Measurements from ENCODE around the gene CBLIF. TPM values are rescaled to one million over a fixed set of nuclear protein-coding genes. Genes with fewer than 3 reads are reported as not detected.

Gene CBLIF
- total RNA-seq, 2 experiments from 2014 or later: not detected

DNA sequence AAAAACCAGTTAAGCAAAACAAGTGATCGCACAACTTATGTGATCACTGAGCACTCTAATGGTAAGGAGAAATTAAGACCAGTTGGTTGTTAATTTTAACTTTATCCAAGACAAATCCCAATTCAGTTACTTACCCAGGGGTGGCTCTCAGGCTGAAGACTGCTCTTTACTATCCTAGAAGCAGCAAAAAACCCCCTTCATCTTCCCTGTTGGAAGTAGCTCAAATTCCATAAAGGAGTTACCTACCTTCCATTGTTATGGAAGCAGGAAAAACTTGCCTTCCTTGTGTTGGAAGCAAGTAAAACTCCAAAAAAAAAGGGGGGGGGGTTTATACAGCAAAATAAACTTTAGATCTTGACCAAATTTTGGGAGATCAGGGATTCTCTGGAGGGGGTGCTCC, 29.5 kb downstream of the CBLIF start:
- Mint-ChIP-seq H3K4me3 (no peak overlapping the region), H3K4me1 (ENCODE audit: low read depth) (peaks cover 15% of the 10 kb centered on the region), H3K36me3 (ENCODE audit: low read depth) (no peaks in the 10 kb centered on the region), H3K27ac (no peak overlapping the region), H3K27me3 (no peaks in the 10 kb centered on the region), H3K9me3 (no peaks in the 10 kb centered on the region)
- ATAC-seq (no peak), DNase-seq (no peak)
- ChIA-PET POLR2A (no interaction called here), CTCF (interaction anchor here (1.2 kb wide), 1 partner anchor 103 kb away, joined by 3 read pairs; no protein-coding TSS in a partner anchor)
- intact Hi-C loops (cut with micrococcal nuclease): no loop called here
- TF ChIP-seq, protein P1, sequence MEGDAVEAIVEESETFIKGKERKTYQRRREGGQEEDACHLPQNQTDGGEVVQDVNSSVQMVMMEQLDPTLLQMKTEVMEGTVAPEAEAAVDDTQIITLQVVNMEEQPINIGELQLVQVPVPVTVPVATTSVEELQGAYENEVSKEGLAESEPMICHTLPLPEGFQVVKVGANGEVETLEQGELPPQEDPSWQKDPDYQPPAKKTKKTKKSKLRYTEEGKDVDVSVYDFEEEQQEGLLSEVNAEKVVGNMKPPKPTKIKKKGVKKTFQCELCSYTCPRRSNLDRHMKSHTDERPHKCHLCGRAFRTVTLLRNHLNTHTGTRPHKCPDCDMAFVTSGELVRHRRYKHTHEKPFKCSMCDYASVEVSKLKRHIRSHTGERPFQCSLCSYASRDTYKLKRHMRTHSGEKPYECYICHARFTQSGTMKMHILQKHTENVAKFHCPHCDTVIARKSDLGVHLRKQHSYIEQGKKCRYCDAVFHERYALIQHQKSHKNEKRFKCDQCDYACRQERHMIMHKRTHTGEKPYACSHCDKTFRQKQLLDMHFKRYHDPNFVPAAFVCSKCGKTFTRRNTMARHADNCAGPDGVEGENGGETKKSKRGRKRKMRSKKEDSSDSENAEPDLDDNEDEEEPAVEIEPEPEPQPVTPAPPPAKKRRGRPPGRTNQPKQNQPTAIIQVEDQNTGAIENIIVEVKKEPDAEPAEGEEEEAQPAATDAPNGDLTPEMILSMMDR (IDR thresholded peaks at IDR 0.05): no peak

DNA sequence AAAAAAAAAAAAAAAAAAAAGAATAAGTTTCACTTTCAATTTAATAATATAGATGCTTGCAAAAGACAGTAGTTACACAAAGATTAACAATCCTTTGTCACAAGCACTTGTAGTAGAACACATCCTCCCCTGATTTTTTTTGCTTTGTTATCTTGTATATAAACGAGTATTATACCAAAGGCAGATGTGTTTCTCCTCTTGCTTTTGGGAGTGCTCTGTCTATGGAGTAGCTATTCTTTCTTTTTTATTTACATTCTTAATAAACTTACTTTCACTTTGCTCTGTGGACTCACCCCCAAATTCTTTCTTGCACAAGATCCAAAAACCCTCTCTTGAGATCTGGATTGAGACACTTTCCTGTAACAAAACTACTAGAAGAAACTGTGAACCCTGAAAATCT, 31.3 kb downstream of the CBLIF start:
- peak overlapping the region; percentile 32 for H3K4me3 Mint-ChIP-seq

DNA sequence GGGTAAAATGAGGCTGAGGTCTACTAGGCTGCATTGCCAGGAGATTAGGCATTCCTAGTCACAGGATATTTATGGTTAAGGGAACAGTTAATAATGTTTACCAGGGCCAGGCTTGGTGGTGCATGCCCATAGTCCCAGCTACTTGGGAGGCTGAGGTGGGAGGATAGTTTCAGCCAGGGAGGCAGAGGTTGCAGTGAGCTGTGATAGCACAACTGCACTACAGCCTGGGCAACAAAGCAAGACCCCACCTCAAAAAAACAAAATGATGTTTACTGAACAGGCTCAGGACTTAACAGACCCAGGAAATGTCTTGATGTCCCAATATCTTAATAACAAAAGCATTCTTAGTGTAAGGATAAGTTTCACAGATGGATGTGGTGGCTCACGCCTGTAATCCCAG, 31.9 kb downstream of the CBLIF start:
- Mint-ChIP-seq H3K9me3 (no peaks in the 10 kb centered on the region), H3K4me1 (ENCODE audit: low read depth) (peaks cover 15% of the 10 kb centered on the region), H3K4me3 (no peak overlapping the region), H3K27me3 (no peaks in the 10 kb centered on the region), H3K36me3 (ENCODE audit: low read depth) (peaks cover 4% of the 10 kb centered on the region), H3K27ac (no peak overlapping the region)
- TF ChIP-seq, protein P1 (IDR thresholded peaks at IDR 0.05): no peak
- intact Hi-C loops (cut with micrococcal nuclease): no loop called here
- POLR2A ChIA-PET: interaction anchor here (0.7 kb wide), 1 partner anchor 142 kb away, joined by 3 read pairs; no protein-coding TSS in a partner anchor
- CTCF ChIA-PET: interaction anchor here (0.7 to 2.9 kb wide), 2 partner anchors 9 to 106 kb away, joined by 3 to 10 read pairs; no protein-coding TSS in a partner anchor
- ATAC-seq: no peak
- no peak for DNase-seq

More for the DNA sequence above, 31.3 kb downstream of the CBLIF start:
- ATAC-seq (no peak), DNase-seq (no peak)
- TF ChIP-seq, protein P1 (IDR thresholded peaks at IDR 0.05): no peak
- Mint-ChIP-seq H3K9me3 (no peaks in the 10 kb centered on the region), H3K27me3 (no peaks in the 10 kb centered on the region), H3K27ac (no peak overlapping the region), H3K36me3 (ENCODE audit: low read depth) (peaks cover 4% of the 10 kb centered on the region), H3K4me1 (ENCODE audit: low read depth) (peaks cover 18% of the 10 kb centered on the region)
- POLR2A ChIA-PET: interaction anchor here (0.7 kb wide), 1 partner anchor 143 kb away, joined by 3 read pairs; no protein-coding TSS in a partner anchor
- intact Hi-C loops (cut with micrococcal nuclease): no loop called here
- CTCF ChIA-PET: interaction anchor here (0.7 to 2.9 kb wide), 2 partner anchors 8 to 105 kb away, joined by 3 to 10 read pairs; no protein-coding TSS in a partner anchor

DNA sequence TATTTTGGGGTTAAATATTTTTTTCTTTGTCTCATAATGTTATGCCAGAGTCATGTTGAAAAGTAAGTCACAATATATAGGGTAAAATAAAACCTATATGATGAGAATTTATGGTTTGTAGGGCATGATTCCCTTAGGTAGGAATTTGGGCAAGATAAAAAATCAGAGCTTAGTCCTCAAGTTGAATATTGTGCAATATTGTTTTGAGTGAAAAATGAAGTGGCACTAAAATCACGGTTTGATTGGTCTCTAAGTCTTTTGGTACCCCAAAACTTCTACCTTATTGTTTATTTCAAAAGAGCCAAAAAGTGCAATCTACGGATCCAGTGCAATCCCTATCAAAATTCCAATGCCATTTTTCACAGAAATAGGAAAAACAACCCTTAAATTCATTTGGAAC, 33.1 kb downstream of the CBLIF start:
- intact Hi-C loops (cut with micrococcal nuclease): no loop called here
- DNase-seq: no peak
- TF ChIP-seq, protein P1 (IDR thresholded peaks at IDR 0.05): no peak
- ChIA-PET CTCF (interaction anchor here (2.9 kb wide), 1 partner anchor 107 kb away, joined by 10 read pairs; no protein-coding TSS in a partner anchor), POLR2A (no interaction called here)
- Mint-ChIP-seq H3K4me3 (no peak overlapping the region), H3K4me1 (ENCODE audit: low read depth) (peaks cover 15% of the 10 kb centered on the region), H3K9me3 (no peaks in the 10 kb centered on the region), H3K36me3 (ENCODE audit: low read depth) (peaks cover 6% of the 10 kb centered on the region), H3K27ac (no peak overlapping the region), H3K27me3 (no peaks in the 10 kb centered on the region)
- no peak for ATAC-seq

DNA sequence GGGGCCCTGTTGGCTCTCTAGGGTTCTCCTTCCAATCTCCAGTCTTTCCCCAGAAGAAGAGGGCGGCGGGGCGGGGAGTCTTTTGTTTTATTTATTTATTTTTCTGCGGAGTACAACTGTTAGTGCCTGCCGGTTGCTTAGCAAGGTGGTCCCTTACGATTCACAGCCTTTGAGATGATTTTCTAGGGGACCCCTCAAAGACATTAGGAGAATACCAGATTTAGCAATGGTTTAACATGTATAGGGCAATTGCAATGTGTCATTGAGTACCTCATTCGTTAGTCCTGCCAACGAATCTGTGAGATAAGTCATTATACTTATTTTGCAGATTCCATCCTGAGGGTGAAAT, 34.4 kb downstream of the CBLIF start:
- no peaks in the 10 kb centered on the region for H3K27me3 Mint-ChIP-seq
- DNase-seq: no peak
- TF ChIP-seq, protein P1 (IDR thresholded peaks at IDR 0.05): no peak
- H3K36me3 Mint-ChIP-seq (ENCODE audit: low read depth): peaks cover 15% of the 10 kb centered on the region
- POLR2A ChIA-PET: interaction anchor here (1.5 to 2.7 kb wide), 3 partner anchors 9 to 140 kb away, joined by 3 to 14 read pairs (median 5); partner anchors contain the start of gene STX3
- intact Hi-C loops (cut with micrococcal nuclease): no loop called here
- H3K27ac Mint-ChIP-seq: peak overlapping the region; percentile 91
- CTCF ChIA-PET: interaction anchor here (0.6 to 3.9 kb wide), 5 partner anchors 10 to 194 kb away, joined by 3 to 28 read pairs (median 4); partner anchors contain the start of gene STX3
- ATAC-seq: no peak
- H3K4me3 Mint-ChIP-seq: peak overlapping the region; percentile 92
- H3K4me1 Mint-ChIP-seq (ENCODE audit: low read depth): peaks cover 15% of the 10 kb centered on the region
- no peaks in the 10 kb centered on the region for H3K9me3 Mint-ChIP-seq

All from activated CD8-positive, alpha-beta T cell treated with anti-CD3 and anti-CD28 coated beads for 36 hours (primary cell).